ENCODE measurements around the gene ATG4A. TPM values are rescaled to one million over a fixed set of nuclear protein-coding genes. Genes with fewer than 3 reads are reported as not detected.

Gene ATG4A
- total RNA-seq, 5 donors from 2014 or later (not counting 1 experiment from before 2014, with no cell fraction given) = 6.2 to 10.1 (median 8.7) TPM

GRCh38 chrX:108105473-108105872 lies 13.9 kb downstream of the ATG4A start:
- H3K27ac Mint-ChIP-seq = no peak overlapping the region
- H3K27me3 Mint-ChIP-seq = no peaks in the 10 kb centered on the region

GRCh38 chrX:108114541-108114940 lies 23.0 kb downstream of the ATG4A start:
- H3K4me3 Mint-ChIP-seq = no peak overlapping the region
- peaks cover 10% of the 10 kb centered on the region for H3K36me3 Mint-ChIP-seq
- H3K27ac Mint-ChIP-seq = no peak overlapping the region
- no peaks in the 10 kb centered on the region for H3K9me3 ChIP-seq
- CTCF ChIA-PET = no interaction called here
- ATAC-seq (replicated peaks in 1 of 4) (no peak), DNase-seq (no peak)
- no peaks in the 10 kb centered on the region for H3K4me1 ChIP-seq (ENCODE audit: control insufficient read depth in 1 of 2, extremely low read depth in 1 of 2, insufficient read depth in 2 of 2, low read length in 2 of 2)
- H3K9me3 Mint-ChIP-seq = no peaks in the 10 kb centered on the region
- no peaks in the 10 kb centered on the region for H3K36me3 ChIP-seq (ENCODE audit: control insufficient read depth in 2 of 2, extremely low read depth in 1 of 2, insufficient read depth in 1 of 2, low read length in 1 of 2)
- peaks cover 0 to 12% (median 1%) of the 10 kb centered on the region in 3 donors for H3K4me1 Mint-ChIP-seq
- peaks cover 0 to 21% of the 10 kb centered on the region in 2 donors for H3K27me3 Mint-ChIP-seq
- no peaks in the 10 kb centered on the region for H3K27me3 ChIP-seq (replicated peaks in 1 of 2; ENCODE audit: control insufficient read depth in 2 of 2, extremely low read depth in 1 of 2, insufficient read depth in 2 of 2, low read length in 1 of 2)
- POLR2A ChIA-PET = no interaction called here
- no peak overlapping the region for H3K27ac ChIP-seq (ENCODE audit: low read length)
- H3K4me3 ChIP-seq (ENCODE audit: control insufficient read depth in 1 of 2, extremely low read depth in 1 of 2, low read length in 1 of 2) = no peak overlapping the region

More at GRCh38 chrX:108105473-108105872, 13.9 kb downstream of the ATG4A start:
- CTCF ChIA-PET = interaction anchor here in 1 of 2 donors (0.6 kb wide), 1 partner anchor 35 kb away, joined by 3 read pairs; no protein-coding TSS in a partner anchor
- no peaks in the 10 kb centered on the region for H3K9me3 Mint-ChIP-seq
- H3K9me3 ChIP-seq = no peaks in the 10 kb centered on the region
- H3K4me1 Mint-ChIP-seq = peaks cover 0 to 14% (median 6%) of the 10 kb centered on the region in 3 donors
- ATAC-seq (replicated peaks in 1 of 4) = no peak
- H3K4me1 ChIP-seq (ENCODE audit: control insufficient read depth in 1 of 2, extremely low read depth in 1 of 2, insufficient read depth in 2 of 2, low read length in 2 of 2) = no peaks in the 10 kb centered on the region
- H3K36me3 ChIP-seq (ENCODE audit: control insufficient read depth in 2 of 2, extremely low read depth in 1 of 2, insufficient read depth in 1 of 2, low read length in 1 of 2) = no peaks in the 10 kb centered on the region
- H3K4me3 ChIP-seq (ENCODE audit: control insufficient read depth in 1 of 2, extremely low read depth in 1 of 2, low read length in 1 of 2) = no peak overlapping the region
- POLR2A ChIA-PET = no interaction called here
- H3K4me3 Mint-ChIP-seq = no peak overlapping the region
- peaks cover 5% of the 10 kb centered on the region for H3K36me3 Mint-ChIP-seq
- DNase-seq = no peak
- H3K27me3 ChIP-seq (replicated peaks in 1 of 2; ENCODE audit: control insufficient read depth in 2 of 2, extremely low read depth in 1 of 2, insufficient read depth in 2 of 2, low read length in 1 of 2) = no peaks in the 10 kb centered on the region
- no peak overlapping the region for H3K27ac ChIP-seq (ENCODE audit: low read length)

- peaks cover 5% of the 10 kb centered on the region for H3K36me3 Mint-ChIP-seq
- ChIA-PET CTCF (no interaction called here), POLR2A (no interaction called here)
- H3K27me3 Mint-ChIP-seq = peaks cover 0 to 27% of the 10 kb centered on the region in 2 donors
- Histone ChIP-seq H3K4me3 (ENCODE audit: control insufficient read depth in 1 of 2, extremely low read depth in 1 of 2, low read length in 1 of 2) (no peak overlapping the region), H3K27me3 (replicated peaks in 1 of 2; ENCODE audit: control insufficient read depth in 2 of 2, extremely low read depth in 1 of 2, insufficient read depth in 2 of 2, low read length in 1 of 2) (no peaks in the 10 kb centered on the region), H3K4me1 (ENCODE audit: control insufficient read depth in 1 of 2, extremely low read depth in 1 of 2, insufficient read depth in 2 of 2, low read length in 2 of 2) (no peaks in the 10 kb centered on the region), H3K9me3 (no peaks in the 10 kb centered on the region), H3K27ac (ENCODE audit: low read length) (no peak overlapping the region), H3K36me3 (ENCODE audit: control insufficient read depth in 2 of 2, extremely low read depth in 1 of 2, insufficient read depth in 1 of 2, low read length in 1 of 2) (no peaks in the 10 kb centered on the region)
- H3K27ac Mint-ChIP-seq = no peak overlapping the region
- DNase-seq (no peak), ATAC-seq (replicated peaks in 1 of 4) (no peak)
- no peaks in the 10 kb centered on the region for H3K9me3 Mint-ChIP-seq
- peaks cover 0 to 12% (median 1%) of the 10 kb centered on the region in 3 donors for H3K4me1 Mint-ChIP-seq
- no CpG with 5 or more reads among the region's 3 CpGs for WGBS (ENCODE audit: insufficient coverage)
- no peak overlapping the region for H3K4me3 Mint-ChIP-seq
Measured at GRCh38 chrX:108117988-108118387, 26.4 kb downstream of the ATG4A start.

- Histone ChIP-seq H3K4me1 (ENCODE audit: control insufficient read depth in 1 of 2, extremely low read depth in 1 of 2, insufficient read depth in 2 of 2, low read length in 2 of 2) (no peaks in the 10 kb centered on the region), H3K27me3 (replicated peaks in 1 of 2; ENCODE audit: control insufficient read depth in 2 of 2, extremely low read depth in 1 of 2, insufficient read depth in 2 of 2, low read length in 1 of 2) (no peaks in the 10 kb centered on the region), H3K27ac (ENCODE audit: low read length) (no peak overlapping the region), H3K4me3 (ENCODE audit: control insufficient read depth in 1 of 2, extremely low read depth in 1 of 2, low read length in 1 of 2) (no peak overlapping the region), H3K9me3 (no peaks in the 10 kb centered on the region), H3K36me3 (ENCODE audit: control insufficient read depth in 2 of 2, extremely low read depth in 1 of 2, insufficient read depth in 1 of 2, low read length in 1 of 2) (peaks cover 0 to 4% of the 10 kb centered on the region in 2 donors)
- CTCF ChIA-PET = no interaction called here
- H3K4me3 Mint-ChIP-seq = no peak overlapping the region
- DNase-seq (no peak), ATAC-seq (replicated peaks in 1 of 4) (no peak)
- peaks cover 4% of the 10 kb centered on the region for H3K36me3 Mint-ChIP-seq
- POLR2A ChIA-PET = interaction anchor here in 1 of 2 donors (0.6 kb wide), 1 partner anchor 1613 kb away, joined by 3 read pairs; no protein-coding TSS in a partner anchor
- no peaks in the 10 kb centered on the region for H3K9me3 Mint-ChIP-seq
- peaks cover 0 to 5% (median 0%) of the 10 kb centered on the region in 3 donors for H3K4me1 Mint-ChIP-seq
- no peak overlapping the region for H3K27ac Mint-ChIP-seq
- WGBS (ENCODE audit: insufficient coverage) = 83% methylated on average over 2 of the region's 3 CpGs
- peaks cover 0 to 21% of the 10 kb centered on the region in 2 donors for H3K27me3 Mint-ChIP-seq
Measured at GRCh38 chrX:108121291-108121690, 29.7 kb downstream of the ATG4A start.

- no peaks in the 10 kb centered on the region for H3K4me1 ChIP-seq (ENCODE audit: control insufficient read depth in 1 of 2, extremely low read depth in 1 of 2, insufficient read depth in 2 of 2, low read length in 2 of 2)
- peaks cover 0 to 7% of the 10 kb centered on the region in 2 donors for H3K36me3 ChIP-seq (ENCODE audit: control insufficient read depth in 2 of 2, extremely low read depth in 1 of 2, insufficient read depth in 1 of 2, low read length in 1 of 2)
- no peak overlapping the region for H3K4me3 Mint-ChIP-seq
- WGBS (ENCODE audit: insufficient coverage) = 100% methylated on average over 1 of the region's 2 CpGs
- no peak overlapping the region for H3K27ac ChIP-seq (ENCODE audit: low read length)
- CTCF ChIA-PET = no interaction called here
- no peaks in the 10 kb centered on the region for H3K9me3 Mint-ChIP-seq
- H3K4me3 ChIP-seq (ENCODE audit: control insufficient read depth in 1 of 2, extremely low read depth in 1 of 2, low read length in 1 of 2) = no peak overlapping the region
- H3K9me3 ChIP-seq = no peaks in the 10 kb centered on the region
- ATAC-seq (replicated peaks in 1 of 4) = no peak
- peaks cover 11% of the 10 kb centered on the region for H3K36me3 Mint-ChIP-seq
- DNase-seq = no peak
- H3K27ac Mint-ChIP-seq = no peak overlapping the region
- peaks cover 0 to 5% (median 0%) of the 10 kb centered on the region in 3 donors for H3K4me1 Mint-ChIP-seq
- POLR2A ChIA-PET = interaction anchor here in 1 of 2 donors (0.6 kb wide), 1 partner anchor 239 kb away, joined by 3 read pairs; no protein-coding TSS in a partner anchor
- no peaks in the 10 kb centered on the region for H3K27me3 ChIP-seq (replicated peaks in 1 of 2; ENCODE audit: control insufficient read depth in 2 of 2, extremely low read depth in 1 of 2, insufficient read depth in 2 of 2, low read length in 1 of 2)
- H3K27me3 Mint-ChIP-seq = peaks cover 0 to 11% of the 10 kb centered on the region in 2 donors
Measured at GRCh38 chrX:108122748-108123147, 31.2 kb downstream of the ATG4A start.

GRCh38 chrX:108123591-108124366 lies 32.2 kb downstream of the ATG4A start:
- ATAC-seq (replicated peaks in 1 of 4) (no peak), DNase-seq (no peak)
- Mint-ChIP-seq H3K4me3 (no peak overlapping the region), H3K36me3 (peaks cover 14% of the 10 kb centered on the region), H3K27me3 (peaks cover 0 to 8% of the 10 kb centered on the region in 2 donors), H3K27ac (no peak overlapping the region), H3K9me3 (no peaks in the 10 kb centered on the region), H3K4me1 (peaks cover 0 to 2% (median 0%) of the 10 kb centered on the region in 3 donors)
- no peaks in the 10 kb centered on the region for H3K27me3 ChIP-seq (replicated peaks in 1 of 2; ENCODE audit: control insufficient read depth in 2 of 2, extremely low read depth in 1 of 2, insufficient read depth in 2 of 2, low read length in 1 of 2)
- H3K27ac ChIP-seq (ENCODE audit: low read length) = no peak overlapping the region
- no CpG with 5 or more reads among the region's 3 CpGs for WGBS (ENCODE audit: insufficient coverage)
- H3K36me3 ChIP-seq (ENCODE audit: control insufficient read depth in 2 of 2, extremely low read depth in 1 of 2, insufficient read depth in 1 of 2, low read length in 1 of 2) = peaks cover 0 to 7% of the 10 kb centered on the region in 2 donors
- POLR2A ChIA-PET = interaction anchor here (0.6 to 0.7 kb wide), 2 partner anchors 240 to 1011 kb away, joined by 3 to 4 read pairs; no protein-coding TSS in a partner anchor
- no peak overlapping the region for H3K4me3 ChIP-seq (ENCODE audit: control insufficient read depth in 1 of 2, extremely low read depth in 1 of 2, low read length in 1 of 2)
- CTCF ChIA-PET = interaction anchor here in 1 of 2 donors (0.6 kb wide), 1 partner anchor 537 kb away, joined by 3 read pairs; no protein-coding TSS in a partner anchor
- no peaks in the 10 kb centered on the region for H3K4me1 ChIP-seq (ENCODE audit: control insufficient read depth in 1 of 2, extremely low read depth in 1 of 2, insufficient read depth in 2 of 2, low read length in 2 of 2)
- no peaks in the 10 kb centered on the region for H3K9me3 ChIP-seq
